Subcutaneous adipose tissue (tissue), 4 donors: Measurements from ENCODE around the gene TCOF1. TPM values are rescaled to one million over a fixed set of nuclear protein-coding genes. Genes with fewer than 3 reads are reported as not detected.

ENCODE experiments used
- CTCF ChIP-seq: fragments of 450-650 bp; IDR thresholded peaks from one replicate; pipeline ENCODE4 v1.5.1; 2016; ENCODE audit warnings: low read depth, mild to moderate bottlenecking, control low read depth, antibody characterized with exemption, moderate library complexity
- total RNA-seq, 4 donors: library from RNA; depleted of rRNA; stranded (reverse); fragments of >200 nt; gene quantifications; one replicate each; pipeline ENCODE4 v1.1.0, GENCODE V29; 2016

Gene TCOF1
- total RNA-seq, 4 donors from 2014 or later = 18.2 to 29.0 (median 19.9) TPM

GRCh38 chr5:150448334-150448733, 90.8 kb downstream of the TCOF1 start:
- TF ChIP-seq CTCF = no peak

GRCh38 chr5:150448952-150449516, 91.5 kb downstream of the TCOF1 start:
- TF ChIP-seq CTCF = no peak

Other genes with a start within 250 kb of the TCOF1 start
- gene PDGFRB, start 201.9 kb upstream of the TCOF1 start, total RNA-seq = 100 to 1,000 TPM; 148 to 225 (median 191) TPM
- gene CDX1, start 190.9 kb upstream of the TCOF1 start, total RNA-seq = not detected
- gene SLC6A7, start 167.6 kb upstream of the TCOF1 start, total RNA-seq = under 1 TPM in 1 of 4 donors, not detected in 3; 0.17 TPM
- not detected for gene CAMK2A, start 67.9 kb upstream of the TCOF1 start, total RNA-seq
- gene ARSI, start 54.8 kb upstream of the TCOF1 start, total RNA-seq = 1 to 10 TPM in 1 of 4 donors, under 1 TPM in 3; 0.17 to 1.5 (median 0.43) TPM
- 1,000 to 10,000 TPM in 1 of 4 donors, 100 to 1,000 TPM in 3; 397 to 1,386 (median 625) TPM for gene CD74, start 55.2 kb downstream of the TCOF1 start, total RNA-seq
- gene RPS14, start 92.0 kb downstream of the TCOF1 start, total RNA-seq = 1,000 to 10,000 TPM; 2,464 to 2,979 (median 2,566) TPM
- 100 to 1,000 TPM in 1 of 4 donors, 10 to 100 TPM in 3; 32.4 to 104 (median 42.6) TPM for gene NDST1, start 150.4 kb downstream of the TCOF1 start, total RNA-seq